Prostate gland (tissue), 2 donors: ENCODE data around the gene FAM20B.
"Not testable (repeated sequence)": the region's sequence is repeated elsewhere in the genome, so short reads cannot be mapped to it uniquely, and the experiment has no call there.

ENCODE experiments used
- CTCF ChIP-seq, 4 experiments: fragments of 200-600 bp in 2 of 4; fragments of 450-650 bp in 2 of 4; sonication (generic) in 2 of 4; IDR thresholded peaks; 1 replicate in 3 of 4; 2 replicates in 1 of 4; pipeline ENCODE4 v1.5.1; 2016 to 2019; ENCODE audit warnings: antibody characterized with exemption in 4 of 4, mild to moderate bottlenecking in 2 of 4, moderate library complexity in 2 of 4
- POLR2A ChIP-seq: fragments of 450-650 bp; IDR thresholded peaks from one replicate; pipeline ENCODE4 v1.6.1; 2016; ENCODE audit warnings: antibody characterized with exemption, mild to moderate bottlenecking
- POLR2AphosphoS5 ChIP-seq: sonication (generic); formaldehyde crosslinking; IDR thresholded peaks from one replicate; pipeline ENCODE4 v1.6.1; 2017; ENCODE audit warnings: antibody characterized with exemption

GRCh38 chr1:178988198-178988597 lies 37.5 kb upstream of the FAM20B start:
- TF ChIP-seq CTCF (IDR thresholded peaks at IDR 0.05); POLR2AphosphoS5; POLR2A: not testable (repeated sequence)
